GM21737 (cell line): Measurements from ENCODE around the gene GSE1.

ENCODE experiments used
- ATAC-seq: cut with Tn5 transposase; IDR thresholded peaks from one replicate; pipeline ENCODE4 v1.9.1; 2021; ENCODE audit warnings: mild to moderate bottlenecking, moderate library complexity; ENCODE audit not compliant: unreplicated experiment

The GSE1 gene

GRCh38 chr16:85616607-85617321 is 3.6 kb downstream of the GSE1 start:
- no peak for ATAC-seq

GRCh38 chr16:85617948-85618347 is 4.8 kb downstream of the GSE1 start:
- no peak for ATAC-seq

- ATAC-seq, result no peak
Observed at GRCh38 chr16:85618521-85618920, 5.4 kb downstream of the GSE1 start.

DNA sequence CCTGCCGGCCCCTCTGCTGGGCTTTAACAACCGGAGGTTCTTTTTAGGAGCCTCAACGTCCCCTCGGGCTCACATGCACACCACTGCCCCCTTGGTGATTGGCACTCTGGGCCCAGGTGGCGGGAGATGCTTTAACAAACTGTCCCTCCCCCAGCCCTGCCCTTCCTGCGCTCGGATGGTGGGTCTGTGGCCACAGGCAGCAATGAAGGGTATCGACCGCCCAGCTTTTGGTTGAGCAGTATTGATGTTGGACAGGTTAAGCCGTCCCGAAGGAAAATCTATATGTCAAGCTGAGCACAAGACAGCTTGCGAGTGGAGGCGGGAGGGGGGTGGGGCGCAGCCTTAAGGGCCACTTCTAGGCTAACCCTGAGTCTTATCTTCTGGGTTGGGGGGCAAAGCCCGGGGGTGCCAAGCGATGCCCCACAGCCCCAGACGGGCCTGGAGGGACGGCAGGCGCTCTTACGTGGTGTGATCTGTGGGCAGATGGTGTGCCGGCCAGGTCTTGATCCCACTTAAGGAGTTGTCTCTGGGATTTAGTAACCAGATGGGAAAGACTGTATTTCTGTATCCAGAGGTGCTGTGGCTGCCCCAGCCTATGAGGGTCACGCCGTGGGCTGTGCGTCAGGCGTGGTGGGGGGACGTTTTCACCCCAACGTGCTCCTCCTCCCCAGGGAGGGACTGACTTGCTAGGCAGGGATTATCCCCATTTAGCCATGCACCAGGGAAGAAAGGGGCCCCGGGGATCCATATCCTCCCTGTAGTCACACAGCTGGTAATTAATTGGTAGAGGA is 6.2 kb downstream of the GSE1 start:
- no peak for ATAC-seq

DNA sequence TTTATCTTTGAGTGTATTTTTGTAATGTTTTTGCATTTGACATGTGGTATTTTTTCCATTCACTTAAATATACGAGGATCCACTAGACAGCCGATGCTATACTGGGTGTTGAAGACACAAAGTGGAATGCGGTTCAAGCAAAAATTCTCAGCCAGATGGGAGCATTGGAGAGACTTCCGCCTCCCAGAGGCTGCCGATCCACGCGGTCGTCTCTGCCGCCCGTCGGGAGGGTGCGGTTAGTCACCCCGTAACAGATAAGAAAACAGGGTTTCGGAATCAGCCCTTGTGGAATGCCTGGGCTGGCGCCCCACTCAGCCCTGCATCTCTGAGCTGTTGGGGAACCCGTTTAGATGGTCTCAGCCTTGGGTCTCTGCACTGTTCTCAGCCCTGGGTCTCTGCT is 7.3 kb downstream of the GSE1 start:
- no peak for ATAC-seq

DNA sequence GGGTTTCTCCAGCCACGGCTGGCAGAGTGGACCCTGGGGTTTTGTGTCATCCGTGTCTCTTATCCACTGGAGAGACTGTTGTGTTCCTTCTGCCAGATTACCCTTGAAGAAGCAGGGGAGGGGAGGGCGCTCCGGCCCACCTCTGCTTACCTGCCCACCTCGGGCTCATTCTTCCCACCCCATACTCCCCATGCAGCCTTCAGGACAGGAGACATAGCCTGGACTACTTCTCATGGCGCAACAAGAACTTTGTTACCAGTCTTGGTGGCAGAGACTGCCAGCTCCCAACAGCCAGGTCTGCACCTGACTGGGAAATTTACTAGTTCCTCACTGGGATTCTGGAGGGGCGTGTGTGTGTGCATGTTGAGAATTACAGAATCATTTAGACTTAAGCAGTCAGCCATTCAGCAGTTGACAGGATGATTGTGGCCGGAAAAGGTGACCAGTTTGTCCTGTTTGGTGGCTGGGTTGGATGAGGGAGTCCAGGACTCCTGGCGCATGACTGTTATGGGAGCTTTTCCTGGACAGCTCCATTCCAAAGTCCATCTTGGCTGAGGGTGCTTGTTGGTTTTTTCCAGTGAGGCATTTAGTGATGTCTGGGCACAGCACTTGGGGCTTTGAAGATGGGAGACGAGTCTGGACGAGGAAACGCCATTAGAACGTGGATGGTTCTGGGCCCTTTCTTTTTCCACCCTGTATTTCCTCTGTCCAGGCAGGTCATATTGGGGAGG is 8.7 kb downstream of the GSE1 start:
- no peak for ATAC-seq

DNA sequence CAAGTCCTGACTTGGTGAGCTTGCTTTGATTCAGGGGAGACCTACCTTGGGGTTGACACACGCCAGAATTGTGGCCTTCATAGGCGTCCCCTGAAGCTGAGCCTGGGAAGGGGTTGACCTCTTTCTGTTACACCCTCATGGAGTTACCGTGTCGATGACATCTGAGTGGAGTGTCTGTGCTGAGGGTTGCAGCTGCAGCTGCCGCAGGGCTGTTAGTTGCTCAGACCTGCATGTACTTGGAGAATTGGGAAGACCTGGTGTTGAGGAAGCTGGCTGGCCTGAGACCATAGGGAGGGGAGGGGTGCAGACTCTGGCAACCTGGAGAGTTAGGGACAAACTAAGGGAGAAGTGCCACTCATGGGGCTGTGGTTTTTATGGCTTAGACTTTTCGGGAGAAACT is 9.6 kb downstream of the GSE1 start:
- no peak for ATAC-seq

GRCh38 chr16:85623250-85623649 is 10.1 kb downstream of the GSE1 start:
- ATAC-seq, result no peak

- ATAC-seq, result no peak
Observed at GRCh38 chr16:85623997-85624601, 11.0 kb downstream of the GSE1 start.

GRCh38 chr16:85624646-85625045 is 11.5 kb downstream of the GSE1 start:
- ATAC-seq, result no peak

GRCh38 chr16:85625053-85625452 is 11.9 kb downstream of the GSE1 start:
- no peak for ATAC-seq

GRCh38 chr16:85625485-85626117 is 12.5 kb downstream of the GSE1 start:
- ATAC-seq, result no peak

- ATAC-seq, result no peak
Observed at GRCh38 chr16:85626191-85626981, 13.3 kb downstream of the GSE1 start.

- no peak for ATAC-seq
Observed at GRCh38 chr16:85627089-85627488, 14.0 kb downstream of the GSE1 start.

- no peak for ATAC-seq
Observed at GRCh38 chr16:85627526-85628264, 14.6 kb downstream of the GSE1 start.

- ATAC-seq, result no peak
Observed at GRCh38 chr16:85628265-85628556, 15.1 kb downstream of the GSE1 start.

GRCh38 chr16:85628645-85629044 is 15.5 kb downstream of the GSE1 start:
- ATAC-seq, result no peak

- no peak for ATAC-seq
Observed at GRCh38 chr16:85629326-85629725, 16.2 kb downstream of the GSE1 start.

GRCh38 chr16:85629853-85630252 is 16.7 kb downstream of the GSE1 start:
- ATAC-seq, result no peak

DNA sequence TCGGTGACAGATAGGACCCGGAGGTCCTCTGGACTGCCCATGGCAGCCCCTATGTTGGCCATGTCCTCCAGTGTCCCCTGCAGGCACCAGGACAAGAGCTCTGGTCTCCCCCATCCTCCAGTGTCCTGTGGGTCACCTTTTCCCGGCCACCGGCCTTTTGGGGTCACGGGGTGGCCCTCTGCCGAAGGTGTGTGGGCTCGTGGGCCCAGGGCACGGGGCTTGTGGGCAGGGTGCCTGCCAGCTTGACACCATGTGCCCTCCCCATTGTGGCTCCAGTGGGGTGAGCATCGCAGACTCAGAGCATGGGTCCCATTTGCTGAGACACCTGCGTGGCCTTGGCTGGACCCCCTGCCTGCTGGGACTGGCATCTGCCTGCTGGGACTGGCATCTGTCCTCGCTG is 18.1 kb downstream of the GSE1 start:
- ATAC-seq, result no peak
